Activated CD8-positive, alpha-beta memory T cell treated with anti-CD3 and anti-CD28 coated beads, Interleukin-2, amount 50 U/mL, for 4 hours (primary cell): ENCODE measurements around the gene CENPU.

Experiments used
- DNase-seq: peaks from one replicate; pipeline ENCODE4 v3.0.0-alpha.2; 2020

Gene CENPU

DNA sequence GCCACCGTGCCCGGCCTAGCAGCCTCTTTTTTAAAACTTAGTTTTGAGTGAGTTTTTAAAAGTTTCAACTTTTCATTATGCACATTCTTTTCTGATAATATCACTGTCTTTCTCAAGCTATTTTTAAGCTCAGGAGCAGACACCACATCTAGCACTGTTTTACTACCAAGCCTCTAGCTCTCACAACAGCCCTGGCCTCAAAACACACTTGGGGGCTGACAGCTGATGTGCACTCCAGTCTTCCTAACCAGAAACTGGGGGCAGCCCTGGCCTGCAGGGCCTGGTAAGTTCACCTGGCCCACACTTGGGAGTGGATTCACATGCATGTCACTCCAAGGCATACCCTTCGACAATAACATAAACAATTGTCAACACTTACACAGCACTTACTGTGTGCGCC, 34.0 kb downstream of the CENPU start:
- DNase-seq, result no peak

DNA sequence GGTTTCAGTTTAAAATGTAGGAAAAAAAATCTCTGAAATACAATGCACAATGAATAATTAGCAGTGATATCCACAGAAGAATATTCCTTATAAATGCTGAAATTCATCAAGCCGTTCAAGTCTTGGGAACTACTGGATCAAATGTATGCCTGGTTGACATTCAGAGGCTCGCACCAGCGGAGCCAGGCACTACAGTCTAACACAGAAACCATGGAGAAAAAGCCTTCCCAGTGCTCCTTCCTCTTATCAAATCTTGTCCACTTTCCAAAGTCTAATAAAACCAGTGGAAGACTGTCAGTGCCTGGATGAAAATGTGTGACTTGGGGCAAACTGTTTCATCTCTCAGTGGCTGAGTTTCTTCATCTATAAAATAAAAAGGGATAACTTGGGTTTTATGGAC, 35.9 kb downstream of the CENPU start:
- DNase-seq, result no peak

DNA sequence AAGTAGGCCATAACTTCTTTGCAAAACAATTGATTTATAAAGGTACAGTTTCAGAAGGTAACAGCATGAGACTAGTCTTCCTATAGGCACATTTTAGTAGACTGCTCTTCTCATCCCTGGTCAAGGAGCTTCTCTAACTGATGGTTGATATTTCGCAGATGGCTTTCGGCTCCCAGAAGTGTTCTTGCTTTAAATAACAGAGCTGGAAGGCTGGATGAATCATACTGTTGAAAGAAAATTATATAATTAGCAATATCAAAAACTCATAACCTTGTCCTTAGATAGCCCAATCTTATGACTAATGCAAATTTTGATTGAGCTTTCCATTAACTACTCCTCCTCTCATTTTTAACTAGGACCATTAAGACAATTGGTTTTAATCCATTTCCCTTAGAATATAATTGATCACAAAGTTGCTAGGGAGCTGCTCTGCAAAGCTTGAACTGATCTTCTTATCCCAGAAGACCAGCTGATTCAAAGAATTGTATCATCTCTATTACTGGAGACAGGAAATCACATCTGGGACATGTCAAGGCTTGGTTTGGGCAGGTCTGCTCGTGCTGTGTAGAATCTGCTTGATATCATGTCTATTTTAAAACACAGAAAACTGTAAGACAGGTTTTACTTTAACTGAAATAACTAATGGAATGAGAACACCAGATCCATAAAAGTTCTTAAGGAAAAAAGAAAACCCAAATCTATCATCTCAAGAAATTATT, 38.6 kb downstream of the CENPU start:
- DNase-seq, result no peak

DNA sequence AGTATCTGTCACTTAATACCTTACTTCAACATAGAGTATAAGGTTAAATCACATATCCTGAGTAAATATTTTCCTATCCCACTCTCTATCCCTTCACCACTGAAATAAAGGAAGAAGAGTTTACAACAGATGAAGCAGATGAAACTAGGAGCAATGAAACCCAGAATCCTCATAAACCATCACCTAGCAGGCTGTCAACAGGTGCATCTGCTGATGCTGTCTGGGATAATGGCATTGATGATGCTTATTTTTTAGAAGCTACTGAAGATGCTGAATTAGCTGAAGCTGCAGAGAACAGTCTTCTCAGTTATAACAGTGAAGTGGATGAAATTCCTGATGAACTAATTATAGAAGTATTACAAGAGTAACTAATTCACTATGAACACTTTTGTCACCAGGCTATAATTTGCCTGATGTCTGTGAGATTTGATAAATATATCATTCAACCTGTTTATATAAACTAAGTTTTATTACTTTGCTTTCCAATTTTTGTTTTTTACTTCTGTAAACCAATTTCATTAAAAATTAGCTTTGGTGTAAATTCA, 39.4 kb downstream of the CENPU start:
- no peak for DNase-seq

DNA sequence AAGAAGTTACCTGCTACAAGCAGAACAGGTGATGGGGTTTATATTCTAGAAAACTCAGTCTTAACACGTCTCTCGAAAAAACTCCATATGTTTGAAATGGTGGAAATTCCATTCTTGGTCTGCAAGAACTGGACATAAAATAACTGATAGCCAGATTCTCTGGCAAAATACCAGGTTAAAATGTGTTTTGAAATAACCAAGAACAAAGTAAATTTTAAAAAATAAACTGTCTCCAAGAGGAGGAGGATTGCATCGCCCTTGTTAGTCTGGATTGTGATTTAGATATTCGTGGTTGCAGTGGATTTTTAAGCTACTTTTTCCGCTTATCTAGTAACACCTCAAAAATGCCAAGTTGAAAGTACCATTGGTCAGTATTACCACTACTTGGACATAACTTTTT, 40.8 kb downstream of the CENPU start:
- DNase-seq, result no peak

DNA sequence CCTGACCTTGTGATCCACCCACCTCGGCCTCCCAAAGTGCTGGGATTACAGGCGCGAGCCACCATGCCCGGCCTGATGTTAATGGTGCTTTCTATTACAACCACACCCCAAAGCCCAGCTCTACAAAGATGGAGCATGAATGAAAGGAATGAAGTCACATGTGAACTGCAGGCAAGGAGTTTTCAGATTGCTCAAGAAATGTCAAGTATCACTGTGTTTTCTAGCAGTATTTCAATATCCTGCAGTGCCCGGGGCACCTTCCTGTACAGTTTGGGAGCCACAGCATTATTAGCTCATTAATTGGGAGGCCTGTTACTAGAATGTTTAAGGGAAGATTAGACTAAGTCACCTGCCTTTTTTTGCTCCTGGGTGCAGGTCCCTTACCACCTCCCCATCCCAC, 44.2 kb downstream of the CENPU start:
- DNase-seq, result no peak

DNA sequence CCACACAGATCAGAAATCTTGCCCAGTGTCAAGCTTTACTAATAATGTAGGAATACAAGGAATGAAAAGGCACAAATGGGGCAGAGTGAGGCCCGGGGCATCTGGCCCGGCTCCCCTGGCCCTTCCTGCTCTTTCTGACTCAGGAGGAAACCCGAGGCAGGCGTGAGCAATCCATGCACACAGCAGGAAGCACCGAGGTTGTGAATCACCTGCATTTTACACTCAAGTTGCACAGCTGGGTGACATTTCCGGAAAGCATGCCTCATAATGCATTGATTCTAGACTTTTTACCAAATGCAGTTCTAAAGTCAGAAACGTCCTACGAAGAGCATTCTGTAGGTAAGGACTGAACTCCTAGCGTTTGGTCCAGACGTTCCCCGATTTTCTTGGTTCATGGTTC, 45.4 kb downstream of the CENPU start:
- no peak for DNase-seq

DNA sequence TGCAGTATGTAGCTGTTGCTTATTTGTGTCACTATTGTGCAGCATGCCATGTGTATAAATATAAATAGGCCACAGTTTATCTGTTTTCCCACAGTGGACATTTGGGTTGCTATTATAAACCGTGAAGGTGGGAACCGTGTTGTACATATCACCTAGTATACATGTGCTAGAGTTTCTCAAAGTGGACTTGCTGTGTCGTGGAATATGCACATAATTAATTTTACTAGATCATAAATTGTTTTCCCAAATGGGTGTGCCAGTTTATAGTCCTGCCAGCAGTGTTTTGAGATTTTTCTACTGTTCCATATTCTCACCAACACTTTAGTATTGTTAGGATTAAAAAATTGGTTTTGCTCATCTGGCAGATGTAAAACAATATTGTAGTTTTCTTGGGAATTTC, 45.9 kb downstream of the CENPU start:
- no peak for DNase-seq

DNA sequence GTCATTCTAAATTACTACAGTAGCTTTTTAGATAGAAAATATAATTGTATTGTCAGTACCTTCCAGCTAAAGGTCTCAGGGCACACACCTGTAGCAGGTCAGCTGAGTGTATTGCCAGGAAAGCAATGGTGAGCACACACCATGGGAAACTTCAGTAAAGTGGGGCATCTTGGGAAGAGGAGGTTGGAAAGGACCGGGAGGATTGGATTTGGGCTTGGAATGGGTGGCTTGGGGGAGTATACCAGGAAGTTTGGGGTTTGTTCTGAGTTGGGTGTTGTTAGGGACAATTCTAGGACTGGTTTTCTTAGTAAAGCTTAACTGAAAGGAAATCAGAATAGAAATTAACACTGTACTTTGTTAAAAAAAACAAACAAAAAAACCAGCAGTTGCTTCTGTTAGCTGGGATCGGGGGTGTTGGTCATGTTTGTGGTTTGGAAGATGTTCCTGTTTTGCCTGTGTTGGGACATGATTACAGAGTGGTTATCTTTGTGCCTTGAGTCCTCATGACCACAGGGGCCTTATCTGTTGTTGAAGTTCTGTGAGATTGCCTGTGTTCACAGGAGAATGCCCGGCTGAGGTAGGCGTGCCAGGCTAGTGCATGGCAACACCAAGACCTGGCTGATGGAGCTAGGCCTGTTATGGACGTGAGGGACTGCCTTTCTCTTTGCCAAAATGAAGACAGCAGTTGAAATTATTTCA, 49.3 kb downstream of the CENPU start:
- no peak for DNase-seq

DNA sequence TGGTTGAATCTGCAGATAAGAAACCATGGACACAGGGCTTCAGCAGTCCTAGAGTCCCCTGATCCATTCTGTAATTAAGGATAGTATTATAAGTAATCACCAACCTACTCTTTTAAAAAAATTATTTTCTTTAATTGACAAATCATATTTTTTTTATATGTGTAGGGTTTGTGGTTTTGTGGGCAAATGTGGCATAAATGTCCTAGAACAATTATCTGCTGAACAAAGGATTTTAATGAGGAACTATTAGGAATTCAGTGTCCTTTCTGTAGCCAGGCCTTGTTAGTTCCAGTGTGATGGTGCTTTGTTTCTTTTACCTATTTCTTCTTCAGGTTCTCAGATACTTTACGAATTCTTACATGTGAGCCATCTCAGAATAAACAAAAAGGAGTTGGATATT, 52.0 kb downstream of the CENPU start:
- no peak for DNase-seq

DNA sequence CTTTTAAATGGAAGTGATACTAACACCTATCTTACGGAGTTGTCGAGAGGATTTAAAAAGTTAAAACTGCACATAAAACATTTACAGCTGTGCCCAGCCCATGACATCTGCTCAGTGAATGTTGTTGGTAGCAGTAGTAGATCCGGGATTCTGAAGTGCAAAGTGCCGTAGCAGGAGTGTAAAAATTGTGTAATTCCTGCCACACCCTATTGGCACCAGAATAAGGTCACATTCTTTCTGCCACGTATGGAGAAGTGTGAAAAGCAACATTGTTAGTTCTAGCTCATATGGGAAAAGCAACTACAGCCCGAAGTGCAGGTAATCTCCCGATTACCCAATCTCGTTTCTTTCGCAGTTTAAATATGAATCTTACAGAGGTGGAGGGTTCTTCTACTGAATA, 53.2 kb downstream of the CENPU start:
- DNase-seq, result no peak

DNA sequence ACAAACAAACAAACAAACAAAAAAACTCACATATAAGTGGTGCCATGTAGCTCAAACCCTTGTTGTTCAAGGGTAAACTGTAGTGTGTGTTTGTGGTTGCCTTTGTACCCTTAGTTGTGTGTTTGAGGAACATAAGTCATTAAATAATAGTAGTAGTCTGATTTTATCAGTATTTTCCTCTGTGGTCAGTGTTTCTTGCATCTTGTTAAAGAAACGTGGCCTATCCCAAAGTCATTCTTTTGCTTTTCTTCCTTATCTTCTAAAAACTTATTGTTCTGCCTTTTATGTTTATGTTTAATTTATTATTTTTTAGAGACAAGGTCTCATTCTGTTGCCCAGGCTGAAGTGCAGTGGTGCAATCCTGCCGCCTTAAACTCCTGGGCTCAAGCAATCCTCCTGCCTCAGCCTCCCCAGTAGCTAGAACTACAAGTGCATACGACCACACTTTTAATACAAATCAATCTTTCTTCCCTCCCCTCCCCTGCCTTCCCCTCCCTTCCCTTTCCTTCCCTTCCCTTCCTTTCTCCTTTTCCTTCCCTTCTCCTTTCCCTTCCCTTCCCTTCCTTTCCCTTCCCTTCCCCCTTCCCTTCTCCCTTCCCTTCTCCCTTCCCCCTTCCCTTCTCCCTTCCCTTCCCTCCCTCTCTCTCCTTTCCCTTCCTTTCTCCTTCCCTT, 57.9 kb downstream of the CENPU start:
- no peak for DNase-seq

DNA sequence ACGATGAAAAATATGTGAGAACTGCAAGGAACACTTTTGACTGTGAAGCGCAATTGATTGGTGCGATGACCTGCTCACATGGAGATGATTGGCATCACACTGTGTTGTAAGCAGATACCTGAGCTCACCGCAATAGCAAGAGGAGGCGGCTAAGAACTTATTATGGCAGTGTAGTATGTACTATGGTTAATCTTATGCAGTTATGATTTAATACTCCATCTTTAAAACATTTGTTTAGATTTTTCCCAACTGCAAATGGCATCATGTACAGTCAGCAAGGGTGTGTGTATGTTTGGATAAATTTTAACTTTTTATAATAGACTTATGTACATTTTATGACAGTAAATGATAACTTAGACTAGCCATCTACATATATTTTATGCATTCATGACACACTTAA, 58.9 kb downstream of the CENPU start:
- no peak for DNase-seq

DNA sequence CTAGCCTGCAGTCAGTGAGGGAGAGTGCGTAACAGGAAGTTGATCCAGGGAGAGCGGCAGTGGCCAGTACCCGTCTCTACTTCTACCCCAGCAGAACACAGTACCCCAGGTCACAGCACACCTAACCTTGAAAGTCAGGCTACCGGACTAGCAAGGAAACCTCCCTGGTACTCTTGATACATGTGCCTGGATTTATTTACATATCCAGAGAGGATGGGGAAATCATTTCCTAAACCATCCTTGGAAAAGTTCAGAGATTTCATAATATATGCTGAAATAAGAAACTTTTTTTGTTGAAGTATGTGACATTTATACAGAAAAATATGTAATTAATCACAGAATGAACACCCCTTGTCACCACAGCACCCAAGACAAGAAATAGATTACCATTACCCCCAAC, 59.9 kb downstream of the CENPU start:
- DNase-seq, result no peak

DNA sequence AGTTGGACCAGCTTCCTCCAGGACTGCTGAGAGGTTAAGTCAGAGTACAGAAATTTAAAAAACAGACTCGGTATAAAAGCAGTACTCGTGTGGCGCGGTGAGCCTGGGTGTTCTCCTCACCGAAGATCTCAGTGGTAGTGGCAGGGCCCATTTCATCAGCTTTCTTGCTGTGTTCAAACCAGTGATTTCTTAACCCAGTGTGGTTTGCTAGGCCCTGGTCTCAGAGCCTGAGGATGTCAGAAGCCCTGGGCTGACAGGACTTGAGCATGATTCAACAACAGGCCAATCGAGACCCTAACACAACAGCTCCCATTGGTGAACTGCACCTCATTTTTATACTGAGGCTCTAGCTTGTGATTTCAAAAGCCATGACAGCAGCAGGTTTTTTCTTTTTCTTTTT, 61.2 kb downstream of the CENPU start:
- no peak for DNase-seq

DNA sequence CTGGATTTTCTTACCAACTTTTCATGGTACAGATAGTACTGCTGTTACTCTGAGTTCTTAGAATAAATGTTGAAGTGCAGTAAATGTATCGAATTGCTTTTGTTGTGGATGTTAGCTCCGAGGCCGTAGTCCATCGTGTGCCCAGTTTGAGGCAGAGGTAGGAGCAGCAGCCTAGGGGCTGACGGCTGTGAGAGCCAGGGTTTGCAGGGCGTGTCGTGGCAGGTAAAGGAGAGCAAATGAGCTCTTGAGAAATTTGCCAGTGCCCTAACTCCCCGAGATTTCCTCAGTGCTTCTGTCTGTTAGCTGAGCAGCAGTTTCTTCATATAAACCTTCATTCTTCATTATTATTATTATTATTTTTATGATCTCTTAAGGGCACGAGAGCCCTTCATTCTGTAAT, 62.8 kb downstream of the CENPU start:
- DNase-seq, result no peak

DNA sequence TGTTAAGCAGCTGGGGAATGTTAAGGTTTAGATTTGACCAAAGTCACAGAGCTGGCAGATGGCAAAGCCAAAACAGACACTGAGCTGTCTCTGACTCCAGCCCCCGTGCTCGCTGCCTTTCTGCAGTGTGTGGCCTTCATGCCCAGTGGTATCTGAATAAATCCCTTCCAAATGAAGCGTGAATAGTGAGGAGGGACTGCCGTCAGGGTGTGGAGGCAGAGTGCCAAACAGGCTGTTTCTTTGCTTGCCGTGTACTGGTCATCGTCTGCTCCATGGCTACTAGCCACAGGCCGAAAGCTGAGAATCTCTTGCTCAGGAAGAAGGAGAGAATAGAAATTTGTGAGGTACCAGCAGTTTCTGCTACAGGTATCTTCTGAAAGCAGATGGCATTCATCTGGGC, 64.6 kb downstream of the CENPU start:
- no peak for DNase-seq

DNA sequence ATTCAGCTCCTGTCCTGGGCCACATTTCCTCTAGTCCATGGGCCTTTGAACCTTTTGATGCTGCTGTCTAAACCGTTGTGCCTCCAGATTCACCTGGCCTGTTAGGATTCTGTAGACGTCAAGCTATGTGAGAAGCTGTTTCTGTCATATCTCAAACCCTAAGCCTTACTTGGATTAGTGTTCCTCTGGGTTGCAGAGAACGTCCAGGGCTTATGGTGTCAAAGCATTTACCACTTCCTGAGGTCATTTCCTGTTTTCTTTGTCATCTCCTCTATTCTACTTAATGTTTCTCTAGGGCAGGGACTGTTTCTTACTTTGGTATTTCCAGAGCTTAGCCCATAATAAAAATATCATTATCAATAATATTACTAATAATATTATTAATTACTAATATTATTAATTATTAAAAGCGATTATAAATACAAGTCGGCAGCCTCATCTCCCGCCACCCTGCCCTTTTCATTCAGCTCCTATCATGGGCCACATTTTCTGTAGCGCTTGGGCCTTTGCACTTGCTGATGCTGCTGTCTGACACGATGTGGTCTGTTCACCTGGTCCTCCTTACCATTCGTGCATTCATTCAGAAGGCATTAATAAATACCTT, 65.3 kb downstream of the CENPU start:
- no peak for DNase-seq

DNA sequence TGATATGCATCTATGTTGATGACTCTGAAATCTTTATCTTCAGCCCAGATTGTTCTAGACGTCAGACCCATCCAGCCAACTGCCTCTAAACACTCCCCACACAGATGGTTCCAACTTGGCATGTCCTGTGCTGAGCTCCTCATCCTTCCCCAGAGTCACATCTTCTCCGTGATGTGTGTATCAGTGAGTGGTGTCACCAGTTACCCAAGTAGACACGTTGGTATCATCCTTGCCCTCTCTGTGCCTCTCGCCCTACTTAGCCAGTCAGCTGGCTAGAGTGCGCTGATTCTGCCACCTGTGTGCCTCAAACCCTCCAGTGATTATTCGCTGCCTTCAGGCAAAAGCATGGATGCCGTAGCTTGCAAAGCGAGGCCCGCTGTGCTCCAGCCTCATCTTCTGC, 65.8 kb downstream of the CENPU start:
- DNase-seq, result no peak

DNA sequence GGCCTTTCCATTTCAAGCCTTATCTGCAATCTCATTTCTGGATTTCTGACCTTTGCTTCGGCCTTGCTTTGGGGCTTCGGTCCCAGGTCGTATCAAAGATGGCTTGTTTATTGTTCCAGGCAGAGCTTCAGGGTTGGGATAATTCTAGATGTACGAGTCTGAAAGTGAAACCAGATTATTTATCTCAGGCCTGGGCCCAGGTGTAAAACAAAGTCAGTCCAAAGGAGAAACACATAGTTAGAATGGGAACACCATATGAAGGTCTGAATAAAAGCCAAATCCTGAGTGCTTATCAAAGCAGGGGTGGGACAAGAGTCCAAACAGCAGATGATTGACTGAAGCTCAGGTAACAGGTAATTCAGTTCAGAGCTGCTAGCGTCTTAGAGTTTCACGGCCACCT, 67.2 kb downstream of the CENPU start:
- no peak for DNase-seq

DNA sequence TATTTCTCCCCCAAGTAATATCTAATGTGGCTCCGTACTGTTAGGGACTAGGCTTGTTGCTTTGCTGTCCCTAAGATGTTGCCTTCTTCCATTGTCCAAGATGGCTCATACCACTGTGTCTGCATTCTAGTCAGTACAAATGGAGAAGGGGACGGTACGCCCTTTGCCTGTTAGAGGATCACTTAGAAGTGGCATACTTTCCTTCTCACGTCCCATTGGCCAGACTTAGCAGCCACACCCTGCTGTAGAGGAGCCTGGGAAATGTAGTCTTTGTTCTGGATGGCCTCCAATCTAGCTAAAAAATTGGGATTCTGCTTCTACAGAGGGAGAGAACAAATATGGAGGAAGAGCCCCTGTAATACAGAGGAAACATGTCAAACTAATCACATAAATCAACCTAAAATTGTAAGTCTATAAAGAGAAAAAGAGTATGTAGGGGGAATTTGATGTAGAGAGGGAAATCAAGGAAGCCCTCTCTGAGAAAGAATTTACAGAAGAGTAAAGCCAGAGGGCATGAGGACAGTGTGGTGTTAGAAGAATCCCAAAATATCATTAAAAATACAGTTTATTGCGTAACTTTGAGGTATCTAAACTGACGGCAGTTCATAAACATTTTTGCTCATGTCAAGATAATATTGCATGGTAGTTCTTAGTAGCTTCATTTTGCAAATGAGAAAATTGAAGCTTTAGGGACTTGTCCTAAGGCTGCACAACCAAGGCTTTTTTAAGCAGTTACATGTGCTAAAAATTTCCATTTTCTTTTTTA, 69.3 kb downstream of the CENPU start:
- DNase-seq, result no peak

DNA sequence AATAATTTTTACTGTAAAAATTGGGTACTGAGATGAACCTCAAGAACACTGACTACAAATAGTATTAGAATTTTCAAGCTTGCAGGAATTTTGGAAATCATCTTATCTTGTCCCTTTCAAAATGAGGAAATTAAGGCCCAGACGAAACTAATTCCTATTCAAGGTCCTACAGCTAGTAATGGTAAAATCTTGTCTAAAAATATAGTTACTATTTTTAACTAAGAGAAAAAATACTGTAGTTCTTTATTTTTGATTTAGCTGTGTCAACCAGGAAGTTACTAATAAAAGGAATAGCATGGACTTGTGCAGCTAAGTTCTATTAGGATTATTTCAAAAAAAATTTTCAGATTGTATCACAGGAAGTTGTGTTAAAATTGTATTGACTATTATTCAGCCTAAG, 71.7 kb downstream of the CENPU start:
- DNase-seq, result no peak

DNA sequence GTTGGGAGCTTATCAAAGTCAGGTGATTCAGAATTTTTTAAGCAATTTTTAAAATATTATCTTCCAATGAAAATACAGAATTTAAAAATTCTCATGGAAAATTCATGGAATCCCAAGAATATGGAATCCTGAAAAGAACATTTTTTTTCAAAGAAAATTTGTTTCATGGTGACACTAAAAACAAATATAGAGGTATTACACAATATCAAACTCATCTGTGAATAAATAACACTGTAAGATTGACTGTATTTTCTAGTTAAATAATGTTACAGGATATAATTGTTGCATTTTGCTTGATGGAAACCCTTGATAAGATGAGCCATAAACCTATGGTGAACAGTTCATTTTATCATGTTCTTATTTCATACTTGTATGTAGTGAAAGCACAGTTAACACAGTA, 72.9 kb downstream of the CENPU start:
- no peak for DNase-seq
